HUDEP-2 (cell line): Measurements from ENCODE around the gene SLCO4A1.
"Not testable (repeated sequence)": the region's sequence is repeated elsewhere in the genome, so short reads cannot be mapped to it uniquely, and the experiment has no call there.

ENCODE experiments used
- DNase-seq, 76 experiments: peaks; one replicate each; lab custom pipeline; 2025; ENCODE audit not compliant: unreplicated experiment in 76 of 76; lab: John Stamatoyannopoulos, UW

SLCO4A1 gene

GRCh38 chr20:62679978-62680589 is 37.8 kb downstream of the SLCO4A1 start:
- no peak for DNase-seq

- DNase-seq = no peak
Measured at GRCh38 chr20:62682912-62683517, 40.7 kb downstream of the SLCO4A1 start.

GRCh38 chr20:62683660-62684322 is 41.5 kb downstream of the SLCO4A1 start:
- DNase-seq = not testable (repeated sequence)

DNA sequence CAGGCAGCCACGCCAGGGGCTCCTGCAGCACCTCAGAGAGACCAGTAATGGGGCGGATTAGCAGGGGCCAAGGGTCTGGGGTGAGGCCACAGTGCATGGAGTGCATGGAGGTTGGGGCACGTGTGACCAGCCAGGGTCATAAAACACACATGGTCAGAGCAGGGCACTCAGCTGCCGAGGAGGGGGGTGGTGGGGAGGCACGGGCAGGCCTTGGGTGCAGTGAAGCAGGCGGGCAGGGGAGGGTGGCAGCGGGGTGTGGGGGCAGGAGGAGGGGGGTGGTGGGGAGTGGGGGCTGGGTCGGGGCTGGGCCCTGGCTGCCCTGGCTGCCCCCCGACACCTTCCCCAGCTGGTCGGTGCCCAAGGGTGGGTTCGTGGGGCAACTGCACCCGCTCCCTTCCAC is 42.7 kb downstream of the SLCO4A1 start:
- DNase-seq = no peak

- peak in 31 of 76 experiments; percentile 7 to 57 (median 32) for DNase-seq
Measured at GRCh38 chr20:62685781-62686555, 43.7 kb downstream of the SLCO4A1 start.

DNA sequence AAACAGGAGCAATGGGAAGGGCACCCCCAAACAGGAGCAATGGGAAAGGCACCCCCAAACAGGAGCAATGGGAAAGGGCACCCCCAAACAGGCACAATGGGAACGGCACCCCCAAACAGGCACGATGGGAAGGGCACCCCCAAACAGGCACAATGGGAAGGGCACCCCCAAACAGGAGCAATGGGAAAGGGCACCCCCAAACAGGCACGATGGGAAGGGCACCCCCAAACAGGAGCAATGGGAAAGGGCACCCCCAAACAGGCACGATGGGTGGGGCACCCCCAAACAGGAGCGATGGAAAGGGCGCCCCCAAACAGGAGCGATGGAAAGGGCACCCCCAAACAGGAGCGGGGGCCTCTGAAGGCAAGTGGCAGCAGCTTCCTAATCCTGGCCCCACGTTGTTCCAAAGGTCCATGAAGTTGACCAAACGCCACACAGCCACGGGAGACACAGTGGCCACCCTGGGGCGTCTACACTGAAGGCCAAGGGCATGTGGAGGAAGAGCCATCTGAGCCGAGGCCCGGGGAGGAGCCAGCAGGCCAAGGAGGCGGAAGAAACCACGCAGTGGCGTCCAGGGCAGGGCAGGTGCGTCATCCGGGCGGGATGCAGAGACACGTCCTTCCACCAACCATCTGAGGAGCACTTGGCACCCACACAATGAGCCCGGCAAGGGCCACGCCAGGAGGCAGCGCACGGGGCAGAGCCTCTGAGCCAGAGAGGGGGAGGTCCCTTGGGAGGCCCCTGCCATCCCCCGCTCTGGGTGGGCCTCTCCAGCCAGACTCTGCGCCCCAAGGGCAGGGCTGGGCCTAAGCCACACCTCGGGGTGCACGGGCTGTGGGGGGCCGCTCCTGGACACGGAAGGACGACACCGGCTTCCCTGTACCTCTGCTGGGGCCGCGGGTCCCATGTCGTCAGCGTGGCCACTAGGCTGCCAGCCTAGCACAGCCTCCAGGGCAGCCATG is 44.8 kb downstream of the SLCO4A1 start:
- no peak for DNase-seq

GRCh38 chr20:62688083-62688482 is 45.8 kb downstream of the SLCO4A1 start:
- DNase-seq = no peak

DNA sequence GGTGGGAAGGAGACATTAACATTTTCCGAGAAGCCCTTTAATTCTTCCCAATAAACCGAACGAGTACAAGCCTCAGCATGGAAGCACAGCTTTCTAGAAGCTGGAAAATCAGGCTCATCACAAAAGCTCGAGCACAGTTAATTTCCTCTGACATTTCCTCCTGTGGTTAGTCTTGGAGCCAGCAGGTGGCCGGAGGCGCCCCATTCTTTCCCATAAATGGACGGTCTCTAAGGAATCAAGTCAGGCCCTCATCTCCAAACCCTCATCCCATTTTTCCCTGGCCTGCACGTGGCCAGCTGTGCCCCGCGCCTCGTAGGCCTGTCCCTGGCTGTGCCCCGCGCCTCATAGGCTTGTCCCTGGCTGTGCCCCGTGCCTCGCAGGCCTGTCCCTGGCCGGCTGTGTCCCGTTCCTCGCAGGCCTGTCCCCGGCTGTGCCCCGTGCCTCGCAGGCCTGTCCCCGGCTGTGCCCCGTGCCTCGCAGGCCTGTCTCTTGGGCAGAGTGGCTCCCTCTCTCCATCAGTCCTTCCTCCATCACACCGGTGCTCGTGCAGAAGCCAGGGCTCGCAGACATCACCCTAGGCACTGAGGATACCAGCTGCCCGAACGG is 46.7 kb downstream of the SLCO4A1 start:
- DNase-seq = no peak

DNA sequence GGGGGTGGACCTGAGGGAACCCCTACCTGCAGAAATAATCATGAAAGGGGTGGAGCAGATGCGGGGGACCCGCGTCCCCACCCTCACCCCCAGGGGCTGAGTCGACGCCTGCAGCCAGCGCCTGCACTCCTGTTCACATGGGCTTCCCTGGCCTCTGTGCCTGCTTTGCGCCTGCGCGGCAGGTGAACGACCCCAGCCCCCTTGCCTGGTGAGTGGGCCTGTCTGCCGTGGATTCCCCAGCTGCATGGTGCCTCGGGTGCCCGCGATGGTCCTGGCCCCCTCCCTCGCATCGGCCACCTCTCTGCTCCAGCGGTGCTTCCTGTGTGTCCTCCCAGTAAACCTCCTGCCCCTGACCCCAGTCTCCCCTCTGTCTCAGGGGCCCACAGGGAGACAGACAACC is 47.6 kb downstream of the SLCO4A1 start:
- no peak for DNase-seq

GRCh38 chr20:62690261-62690820 is 48.0 kb downstream of the SLCO4A1 start:
- no peak for DNase-seq

- no peak for DNase-seq
Measured at GRCh38 chr20:62691487-62691886, 49.2 kb downstream of the SLCO4A1 start.

DNA sequence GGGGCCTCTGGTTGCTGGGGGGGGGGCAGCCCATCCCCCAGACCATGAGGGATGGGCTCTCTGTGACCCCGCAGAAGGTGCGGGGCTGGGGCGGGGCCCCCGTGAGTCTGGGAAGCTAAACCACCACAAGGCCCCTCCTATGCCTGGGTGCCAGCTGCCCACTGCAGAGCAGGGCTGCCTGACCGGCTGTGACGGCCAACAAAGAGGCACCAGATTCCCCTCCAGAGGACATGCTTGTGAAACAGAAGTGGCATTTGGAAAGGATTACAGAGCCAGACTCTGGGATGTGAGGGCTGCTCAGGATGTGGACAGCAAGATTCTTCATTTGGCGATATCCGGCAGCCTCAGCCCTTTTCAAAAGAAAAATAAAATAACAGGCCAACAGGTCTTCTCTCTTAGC is 49.9 kb downstream of the SLCO4A1 start:
- DNase-seq = no peak

GRCh38 chr20:62692801-62693523 is 50.7 kb downstream of the SLCO4A1 start:
- no peak for DNase-seq

DNA sequence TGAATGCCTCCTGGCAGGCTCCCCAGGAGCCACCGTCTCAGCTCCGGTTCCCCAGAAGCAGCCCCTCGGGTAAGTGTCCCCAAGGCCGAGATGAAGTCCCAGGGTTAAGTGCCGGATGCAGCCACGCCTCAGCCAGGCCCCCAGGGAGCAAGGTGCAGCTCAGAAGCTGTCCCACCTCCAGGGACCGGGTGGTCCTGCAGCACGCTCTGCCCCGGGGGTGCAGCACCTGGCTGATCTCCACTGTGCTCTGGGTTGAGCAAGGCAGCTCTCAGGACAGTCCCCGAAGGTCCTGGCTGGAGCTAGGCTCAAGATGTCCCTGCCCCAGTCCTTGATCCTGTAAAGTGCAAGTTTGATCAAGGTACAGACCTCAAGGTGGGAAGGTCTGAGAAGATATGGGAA is 51.2 kb downstream of the SLCO4A1 start:
- no peak for DNase-seq

- DNase-seq = no peak
Measured at GRCh38 chr20:62694106-62694505, 51.8 kb downstream of the SLCO4A1 start.

GRCh38 chr20:62694868-62695267 is 52.6 kb downstream of the SLCO4A1 start:
- DNase-seq = no peak

DNA sequence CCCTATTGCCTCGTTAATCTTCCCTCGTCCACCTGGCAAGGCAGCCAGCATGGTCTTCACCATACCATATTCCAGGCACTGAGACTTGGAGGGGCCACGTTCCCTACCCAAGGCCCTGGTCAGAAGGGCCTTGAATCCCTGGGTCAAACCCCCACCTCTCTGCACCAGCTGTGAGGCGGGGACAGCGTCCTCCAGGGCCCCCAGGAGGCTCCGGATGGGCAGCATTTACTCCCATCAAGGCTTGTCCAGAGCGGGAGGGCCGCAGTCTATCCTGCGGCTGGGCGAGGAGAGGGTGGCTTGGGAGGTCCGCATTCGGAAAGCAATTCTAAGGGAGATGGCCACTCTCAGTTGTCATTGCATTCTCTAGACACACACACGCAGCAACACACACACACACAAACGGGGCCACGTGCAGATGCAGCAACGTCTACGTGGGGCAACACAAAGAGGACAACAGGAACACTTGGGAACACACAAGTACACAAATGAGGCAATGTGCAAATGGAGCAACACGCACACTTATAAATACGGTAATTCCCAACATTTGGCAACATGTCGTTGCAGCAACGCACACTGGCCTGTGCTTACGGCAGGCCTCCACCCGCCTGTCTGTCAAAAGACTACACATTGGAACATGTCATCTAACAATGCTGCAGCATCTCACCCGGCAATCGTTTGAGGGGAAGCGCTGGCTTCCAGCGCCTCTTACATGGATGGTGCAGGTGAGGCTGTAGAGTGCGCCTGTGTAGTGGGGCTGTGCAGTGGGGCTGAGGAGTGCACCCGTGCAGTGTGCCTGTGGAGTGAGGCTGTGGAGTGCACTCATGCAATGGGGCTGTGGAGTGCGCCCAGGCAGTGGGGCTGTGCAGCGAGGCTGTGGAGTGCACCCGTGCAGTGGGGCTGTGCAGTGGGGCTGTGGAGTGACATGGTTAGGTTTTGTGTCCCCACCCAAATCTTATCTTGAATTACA is 53.4 kb downstream of the SLCO4A1 start:
- no peak for DNase-seq

DNA sequence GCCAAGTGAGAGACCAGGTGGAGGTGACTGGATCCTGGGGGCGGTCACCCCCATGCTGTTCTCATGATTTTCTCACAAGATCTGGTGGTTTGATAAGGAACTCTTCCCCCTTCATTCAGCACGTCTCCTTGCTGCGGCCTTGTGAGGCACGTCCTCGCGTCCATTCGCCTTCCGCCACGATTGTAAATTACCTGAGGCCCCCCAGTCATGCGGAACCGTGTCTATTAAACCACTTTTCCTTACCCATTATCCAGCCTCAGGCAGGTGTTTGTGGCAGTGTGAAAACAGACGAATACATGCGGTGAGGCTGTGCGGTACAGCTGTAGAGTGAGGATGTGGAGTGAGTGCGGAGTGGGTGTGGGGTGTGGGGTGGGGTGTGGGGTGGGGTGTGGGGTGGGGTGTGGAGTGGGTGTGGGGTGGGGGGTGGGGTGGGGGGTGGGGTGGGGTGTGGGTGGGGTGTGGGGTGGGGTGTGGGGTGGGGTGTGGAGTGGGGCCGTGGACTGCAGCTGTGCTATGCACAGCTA is 54.2 kb downstream of the SLCO4A1 start:
- no peak for DNase-seq
